HuH-7 (cell line): ENCODE data around the gene MYH16.
"Not testable (repeated sequence)": the region's sequence is repeated elsewhere in the genome, so short reads cannot be mapped to it uniquely, and the experiment has no call there.

Experiments
- DNase-seq: peaks from one replicate; pipeline ENCODE4 v3.0.0; 2011; ENCODE audit warnings: low spot score

The MYH16 gene

DNA sequence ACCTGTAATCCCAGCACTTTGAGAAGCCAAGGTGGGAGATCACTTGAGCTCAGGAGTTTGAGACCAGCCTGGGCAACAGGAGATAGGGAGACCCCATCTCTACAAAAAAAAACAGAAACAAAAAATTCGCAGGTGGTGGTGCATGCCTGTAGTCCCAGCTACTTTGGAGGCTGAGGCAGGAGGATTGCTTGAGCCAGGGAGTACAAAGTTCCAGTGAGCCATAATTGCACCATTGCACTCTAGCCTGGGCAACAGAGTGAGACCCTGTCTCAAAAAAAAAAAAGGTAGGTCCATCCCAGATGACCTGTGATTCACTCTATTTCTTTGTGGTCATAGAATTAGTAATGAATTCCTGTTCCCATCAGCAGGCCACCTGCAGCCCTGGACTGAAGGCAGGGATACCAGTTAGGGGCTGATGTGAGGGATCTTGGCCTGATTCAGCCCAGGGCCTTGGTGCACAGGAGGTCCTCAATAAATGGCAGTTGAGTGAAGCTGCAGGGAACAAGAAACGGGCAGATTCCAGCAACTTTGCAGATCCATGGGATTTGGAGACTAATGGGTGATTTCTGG, at the start of gene MYH16:
Gene MYH16, plus strand, starts transcription at position 364 of the 570 bp plus-strand sequence.
- DNase-seq, result no peak

DNA sequence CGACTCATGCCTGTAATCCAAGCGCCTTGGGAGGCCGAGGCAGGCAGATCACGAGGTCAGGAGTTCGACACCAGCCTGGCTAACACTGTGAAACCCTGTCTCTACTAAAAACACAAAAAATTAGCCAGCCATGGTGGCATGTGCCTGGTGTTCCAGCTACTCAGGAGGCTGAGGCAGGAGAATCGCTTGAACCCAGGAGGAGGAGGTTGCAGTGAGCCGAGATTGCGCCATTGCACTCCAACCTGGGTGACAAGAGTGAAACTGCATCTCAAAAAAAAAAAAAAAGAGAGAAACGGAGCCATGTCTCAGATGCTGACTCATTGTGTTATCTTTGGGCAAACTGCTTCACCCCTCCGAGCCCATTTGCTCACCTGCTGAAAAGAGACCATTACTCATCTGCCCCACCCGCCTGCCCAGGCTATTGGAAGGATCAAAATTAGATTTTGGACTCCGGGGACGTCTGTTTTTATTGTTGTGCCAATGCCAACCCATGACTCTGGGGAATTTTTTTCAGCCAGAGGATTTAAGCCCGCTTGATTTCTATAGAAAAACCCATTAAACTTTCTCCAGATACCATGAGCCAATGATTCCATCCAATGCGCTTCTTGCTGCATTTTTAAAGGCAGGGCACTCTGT, 48.3 kb upstream of the MYH16 start:
- DNase-seq, result not testable (repeated sequence)

DNA sequence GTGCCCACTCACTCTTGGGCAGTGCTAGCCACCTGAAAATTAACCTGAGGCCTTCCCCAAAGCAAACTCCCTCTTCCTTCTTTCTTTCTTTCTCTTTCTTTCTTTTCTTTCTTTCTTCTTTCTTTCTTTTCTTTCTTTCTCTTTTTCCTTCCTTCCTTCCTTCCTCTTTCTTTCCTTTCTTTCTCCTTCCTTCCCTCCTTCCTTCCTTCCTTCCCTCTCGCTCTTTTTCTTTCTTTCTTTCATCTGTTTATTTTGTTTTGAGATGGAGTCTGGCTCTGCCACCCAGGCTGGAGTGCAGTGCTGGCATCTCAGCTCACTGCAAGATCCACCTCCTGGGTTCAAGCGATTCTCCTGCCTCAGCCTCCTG, 47.8 kb upstream of the MYH16 start:
- DNase-seq, result no peak

DNA sequence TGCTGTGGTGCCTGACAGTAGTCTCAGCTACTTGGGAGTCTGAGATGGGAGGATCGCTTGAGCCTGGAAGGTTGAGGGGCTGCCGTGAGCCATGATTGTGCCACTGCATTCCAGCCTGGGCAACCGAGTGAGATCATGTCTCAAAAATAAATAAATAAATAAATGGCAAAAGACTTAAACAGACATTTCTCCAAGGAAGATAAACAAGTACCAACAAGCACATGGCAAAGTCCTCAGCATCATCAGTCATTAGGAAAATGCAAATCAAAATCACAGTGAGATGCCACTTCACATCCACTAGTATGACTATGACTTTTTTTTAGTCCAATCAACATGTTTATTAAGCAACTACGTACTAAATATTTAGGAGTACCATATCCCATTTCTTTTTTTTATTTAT, 43.4 kb upstream of the MYH16 start:
- no peak for DNase-seq

DNA sequence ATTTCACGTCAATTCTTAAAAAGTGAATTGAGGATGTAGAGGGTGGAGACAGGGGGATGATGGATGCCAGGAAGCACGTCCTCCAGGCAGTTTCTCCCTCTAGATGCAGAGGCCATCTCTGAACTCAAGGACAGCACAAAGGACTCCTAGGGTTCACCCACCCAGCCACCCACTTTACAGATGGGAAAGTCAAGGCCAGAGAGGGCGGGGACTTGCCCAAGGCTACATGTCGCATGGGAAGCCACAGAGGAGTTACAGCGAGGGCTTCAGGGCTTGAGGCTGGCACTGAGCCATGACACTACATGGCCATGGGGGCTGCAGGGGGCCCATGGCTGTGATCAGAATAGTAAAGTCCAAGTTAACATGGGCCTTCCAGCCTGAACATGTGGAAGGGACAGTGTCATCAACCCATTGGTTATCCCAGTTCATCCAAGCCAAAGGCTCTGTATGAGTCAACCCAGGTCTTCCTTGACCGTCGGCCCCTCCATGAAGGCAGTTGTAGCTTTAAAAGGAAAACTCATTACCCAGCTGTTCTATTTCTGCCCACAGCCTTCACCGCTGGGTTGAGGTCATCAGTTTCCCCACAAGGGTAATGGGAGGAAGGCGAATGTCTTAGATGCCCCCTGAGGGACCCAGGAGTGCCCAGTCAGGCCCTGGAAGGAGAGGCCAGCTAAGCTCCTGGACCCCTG, 40.4 kb upstream of the MYH16 start:
- DNase-seq, result no peak

DNA sequence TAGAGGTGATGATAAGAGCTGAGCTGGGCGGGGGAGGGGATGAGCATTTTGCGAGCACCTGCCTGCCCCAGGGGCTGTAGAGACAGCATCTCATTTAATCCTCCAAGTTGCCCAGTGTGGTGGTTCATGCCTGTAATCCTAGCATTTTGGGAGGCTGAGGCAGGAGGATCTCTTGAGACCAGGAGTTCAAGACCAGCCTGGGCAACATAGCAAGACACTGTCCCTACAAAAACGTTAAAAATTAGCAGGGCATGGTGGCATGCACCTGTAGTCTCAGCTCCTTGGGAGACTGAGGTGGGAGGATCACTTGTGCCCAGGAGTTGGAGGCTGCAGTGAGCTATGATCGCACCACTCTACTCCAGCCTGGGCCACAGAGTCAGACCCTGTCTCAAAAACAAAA, 39.7 kb upstream of the MYH16 start:
- DNase-seq, result not testable (repeated sequence)

DNA sequence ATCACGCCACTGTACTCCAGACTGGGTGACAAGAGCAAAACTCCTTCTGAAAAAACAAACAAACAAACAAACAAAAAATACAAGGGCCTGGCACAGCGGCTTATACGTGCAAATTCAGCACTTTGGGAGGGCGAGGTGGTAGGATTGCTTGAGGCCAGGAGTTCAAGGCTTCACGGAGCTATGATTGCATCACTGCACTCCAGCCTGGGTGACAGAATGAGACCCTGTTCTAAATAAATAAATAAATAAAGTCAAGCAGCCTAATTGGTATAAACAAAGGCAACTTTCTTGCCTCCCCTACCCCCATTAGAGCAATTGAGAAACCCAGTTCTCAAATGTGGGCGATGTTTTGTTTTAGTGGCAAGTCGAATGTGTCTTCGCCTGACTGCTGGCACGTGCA, 38.5 kb upstream of the MYH16 start:
- DNase-seq, result no peak

DNA sequence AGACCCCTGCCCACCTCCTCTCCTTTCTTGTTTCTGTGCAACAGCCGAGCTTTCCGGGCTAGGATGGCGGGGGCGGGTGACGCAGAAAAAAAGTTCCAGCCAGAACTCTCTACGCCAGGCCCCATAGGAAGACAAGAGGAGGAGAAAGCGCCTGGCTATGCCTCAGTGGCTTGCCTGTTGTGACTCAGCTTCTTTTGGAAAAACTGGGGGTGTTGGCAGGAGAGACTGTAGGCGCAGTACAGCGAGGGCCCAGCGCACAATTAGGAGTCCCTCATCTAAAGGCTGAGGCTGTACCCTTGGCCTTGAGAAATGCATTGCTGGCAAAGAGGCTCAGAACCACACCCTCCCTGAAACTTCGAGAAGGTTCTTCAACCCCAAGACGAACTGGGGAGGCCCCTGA, 36.7 kb upstream of the MYH16 start:
- DNase-seq, result no peak

DNA sequence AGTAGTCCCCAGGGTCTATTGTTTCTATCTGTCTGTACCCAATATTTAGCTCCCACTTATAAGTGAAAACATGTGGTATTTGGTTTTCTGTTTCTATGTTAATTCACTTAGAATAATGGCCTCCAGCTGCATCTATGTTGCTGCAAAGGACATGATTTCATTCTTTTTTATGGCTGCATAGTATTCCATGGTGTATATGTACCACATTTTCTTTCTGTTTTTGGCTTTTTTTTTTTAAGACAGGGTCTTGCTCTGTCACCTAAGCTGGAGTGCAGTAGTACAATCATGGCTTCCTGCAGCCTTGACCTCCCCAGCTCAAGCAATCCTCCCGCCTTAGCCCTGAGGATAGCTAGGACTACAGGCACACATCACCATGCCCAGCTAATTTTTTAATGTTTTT, 34.8 kb upstream of the MYH16 start:
- not testable (repeated sequence) for DNase-seq

DNA sequence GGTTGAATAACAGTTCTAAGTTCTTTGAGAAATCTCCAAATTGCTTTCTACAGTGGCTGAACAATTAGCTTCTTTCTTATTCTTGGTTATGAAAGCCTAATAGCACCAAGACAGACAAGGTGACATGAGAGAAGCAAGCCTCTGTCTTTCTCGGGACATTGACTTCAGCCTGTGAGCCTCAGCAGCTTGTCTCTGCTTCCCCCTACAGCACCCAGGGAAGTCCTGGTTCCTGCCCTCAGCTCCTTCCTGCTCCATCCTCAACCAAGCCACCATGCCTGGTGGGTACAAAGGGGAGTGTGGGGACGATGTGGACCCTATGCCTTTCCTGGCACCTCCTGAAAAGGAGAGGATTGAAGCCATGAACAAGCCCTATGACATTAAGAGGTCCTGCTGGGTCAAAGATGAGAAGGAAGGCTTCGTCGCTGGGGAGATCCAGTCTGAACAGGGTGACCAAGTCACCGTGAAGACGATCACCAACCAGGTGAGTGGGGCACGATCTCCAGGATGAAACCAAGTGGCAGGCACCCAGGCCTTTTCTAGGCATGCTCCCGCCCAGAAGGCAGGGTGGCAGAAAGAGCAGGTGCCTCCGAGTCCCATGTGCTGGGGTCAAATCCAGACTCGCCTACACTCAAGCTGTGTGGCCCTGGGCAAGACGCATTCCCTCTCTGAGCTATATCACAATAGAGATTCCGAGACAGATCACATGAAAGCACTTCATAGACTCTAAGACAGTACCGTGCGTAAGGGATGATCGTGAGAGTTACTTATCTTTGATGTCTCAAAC, 33.9 kb upstream of the MYH16 start:
- DNase-seq, result no peak

DNA sequence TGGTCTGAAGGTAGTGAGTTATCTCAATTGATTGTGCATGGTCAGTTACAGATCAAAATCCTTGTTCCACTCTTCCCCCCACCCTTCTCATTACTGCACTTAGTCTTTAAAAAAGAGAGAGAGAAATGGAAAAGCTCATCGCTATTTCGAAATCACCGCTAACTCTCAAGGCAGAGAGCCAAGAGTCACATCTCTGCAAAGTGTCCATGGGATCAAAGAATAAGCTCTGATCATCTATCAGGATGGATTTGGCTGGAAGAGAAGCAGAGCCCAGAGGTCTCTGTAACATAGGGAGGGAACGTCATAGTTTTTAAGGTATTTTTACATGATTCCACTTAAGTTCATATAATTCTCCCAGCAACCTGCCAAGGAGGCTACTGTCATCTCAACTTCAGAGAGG, 30.0 kb upstream of the MYH16 start:
- no peak for DNase-seq

DNA sequence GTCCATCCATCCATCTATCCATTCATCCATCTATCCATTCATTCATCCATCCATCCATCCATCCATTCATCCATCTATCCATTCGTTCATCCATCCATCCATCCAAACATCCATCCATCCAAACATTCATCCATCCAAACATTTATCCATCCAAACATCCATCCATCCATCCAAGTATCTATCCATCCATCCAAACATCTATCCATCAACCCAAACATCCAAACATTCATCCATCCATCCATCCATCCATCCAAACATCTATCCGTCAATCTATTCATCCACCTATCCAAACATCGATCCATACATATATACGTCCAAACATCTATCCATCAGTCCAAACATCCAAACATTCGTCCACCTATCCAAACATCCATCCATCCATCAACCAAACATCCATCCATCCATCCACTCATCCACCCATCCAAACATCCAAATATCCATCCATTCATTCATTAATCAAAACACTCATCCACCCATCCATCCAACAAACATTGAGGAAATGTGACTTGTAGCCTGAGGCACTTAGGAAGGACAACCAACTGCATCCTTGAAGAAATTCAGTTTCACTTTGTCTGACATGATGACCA, 28.8 kb upstream of the MYH16 start:
- DNase-seq, result no peak

DNA sequence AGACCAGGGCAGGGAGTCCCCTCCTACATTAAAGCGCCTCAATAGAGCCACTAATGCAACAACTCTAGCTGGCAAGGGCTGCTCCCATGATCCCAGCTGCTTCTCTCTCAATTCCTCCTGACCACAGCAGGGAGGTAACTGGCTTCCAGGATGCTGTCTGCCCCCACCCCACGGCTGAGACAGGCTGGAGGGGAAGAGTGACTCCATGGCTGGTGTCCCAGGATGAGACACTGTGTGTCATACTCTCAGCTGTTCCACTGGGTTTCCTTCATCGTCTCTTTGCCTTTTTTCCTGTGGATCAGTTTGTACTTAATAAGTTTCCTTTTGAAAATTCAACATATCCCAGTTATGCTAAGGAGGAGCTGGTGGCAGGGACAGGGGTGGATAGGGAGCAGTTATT, 27.7 kb upstream of the MYH16 start:
- DNase-seq, result no peak

DNA sequence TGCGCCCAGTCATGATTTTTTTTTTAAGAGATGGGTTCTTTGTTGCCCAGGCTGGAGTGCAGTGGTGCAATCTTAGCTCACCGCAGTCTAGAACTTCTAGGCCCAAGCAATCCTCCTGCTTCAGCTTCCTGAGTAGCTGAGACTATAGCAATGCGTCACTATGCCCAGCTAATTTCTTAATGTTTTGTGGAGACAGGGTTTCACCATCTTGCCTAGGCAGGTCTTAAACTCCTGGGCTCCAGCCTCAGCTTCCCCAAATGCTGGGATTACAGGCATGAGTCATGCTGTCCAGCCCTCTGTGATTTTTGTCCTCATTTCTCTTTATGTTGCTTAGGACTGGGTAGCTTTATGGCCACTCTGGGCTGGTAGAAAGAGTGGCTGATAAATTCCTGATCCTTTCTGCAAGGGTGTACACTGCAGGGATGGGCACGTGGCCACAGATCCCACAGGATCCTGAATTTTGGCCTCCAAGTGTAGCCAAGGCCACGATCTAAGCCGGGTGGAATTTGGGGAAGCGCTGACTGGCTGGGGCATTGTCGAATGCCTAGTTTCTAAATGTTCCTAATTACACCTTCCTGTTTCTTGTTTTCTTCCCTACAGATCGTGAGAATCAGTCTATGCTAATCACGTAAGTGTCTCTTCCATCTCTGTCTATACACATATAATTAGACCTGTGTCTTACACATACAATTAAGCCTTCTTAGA, 24.1 kb upstream of the MYH16 start:
- DNase-seq, result no peak

DNA sequence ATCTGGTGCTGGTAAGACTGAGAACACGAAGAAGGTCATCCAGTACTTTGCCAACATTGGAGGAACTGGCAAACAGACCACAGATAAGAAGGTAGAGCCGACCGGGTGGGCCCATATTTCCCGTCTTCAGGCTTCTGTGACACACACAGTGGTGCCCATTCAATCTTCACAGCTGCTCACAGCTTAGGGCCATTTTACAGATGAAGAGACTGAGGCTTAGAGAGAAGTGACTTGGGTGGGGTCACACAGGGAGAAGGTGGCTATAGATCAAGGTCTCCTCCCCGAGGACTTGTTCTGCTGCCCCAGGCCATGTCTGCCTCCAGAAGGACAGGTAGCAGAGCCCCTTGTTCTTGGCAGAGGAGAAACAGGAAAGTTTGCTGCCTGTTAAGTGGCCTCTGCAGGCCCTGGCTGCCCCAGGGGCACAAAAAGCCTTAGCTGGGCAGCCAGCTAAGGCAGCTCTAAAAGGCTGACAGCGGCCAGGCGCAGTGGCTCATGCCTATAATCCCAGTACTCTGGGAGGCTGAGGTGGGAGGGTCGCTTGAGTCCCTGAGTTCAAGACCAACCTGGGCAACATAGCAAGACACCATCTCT, 22.6 kb upstream of the MYH16 start:
- DNase-seq, result no peak

DNA sequence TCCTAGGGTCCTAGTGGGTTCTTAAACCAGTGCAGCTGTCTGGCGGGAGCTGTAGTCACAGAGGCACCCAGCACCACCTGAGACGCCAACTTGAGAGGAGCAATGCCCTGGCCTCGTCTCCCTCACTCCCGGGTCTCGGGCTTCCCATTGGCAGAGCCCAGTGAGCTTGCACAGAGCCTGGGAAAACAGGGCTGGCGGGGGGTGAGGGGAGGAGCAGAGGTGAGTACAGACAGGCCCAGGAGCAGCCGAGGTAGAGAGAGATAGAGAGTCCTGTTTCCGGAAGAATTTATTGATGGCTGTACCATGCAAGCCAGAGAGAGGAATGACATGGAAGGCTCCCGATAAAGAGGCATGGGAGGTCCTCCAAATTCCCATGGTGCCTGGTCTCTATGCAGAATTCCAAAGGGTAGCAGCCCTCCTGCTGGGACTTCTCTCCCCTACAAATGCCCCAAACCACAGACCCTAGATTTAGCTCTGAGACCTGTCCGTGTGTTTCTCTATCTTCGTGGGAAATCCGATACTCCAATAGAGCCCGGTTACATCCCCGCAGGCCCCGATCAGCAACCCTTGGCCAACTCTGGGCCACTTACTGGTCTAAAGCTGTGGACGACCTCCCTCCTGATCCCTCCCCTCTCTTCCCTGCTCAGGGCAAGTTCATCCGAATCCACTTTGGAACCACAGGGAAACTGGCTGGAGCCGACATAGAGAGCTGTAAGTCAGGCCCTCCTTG, 20.3 kb upstream of the MYH16 start:
- DNase-seq, result no peak

DNA sequence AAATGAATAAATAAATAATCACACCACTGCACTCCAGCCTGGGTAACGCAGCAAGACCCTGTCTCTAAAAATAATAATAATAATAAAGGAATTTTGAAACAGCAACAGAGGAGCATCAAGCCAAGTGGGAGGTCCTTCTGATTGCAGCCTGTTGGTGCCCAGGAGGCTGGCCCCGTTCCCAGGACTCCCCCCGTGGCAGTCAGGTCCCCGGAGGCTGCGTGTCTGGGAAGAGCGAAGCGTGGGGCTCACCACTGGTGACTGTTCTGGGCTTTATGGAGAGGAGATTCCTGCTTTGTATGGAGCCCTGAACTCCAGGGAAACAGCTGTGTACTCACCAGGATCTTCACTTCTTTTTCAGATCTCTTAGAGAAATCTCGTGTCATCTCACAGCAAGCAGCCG, 19.3 kb upstream of the MYH16 start:
- DNase-seq, result no peak

DNA sequence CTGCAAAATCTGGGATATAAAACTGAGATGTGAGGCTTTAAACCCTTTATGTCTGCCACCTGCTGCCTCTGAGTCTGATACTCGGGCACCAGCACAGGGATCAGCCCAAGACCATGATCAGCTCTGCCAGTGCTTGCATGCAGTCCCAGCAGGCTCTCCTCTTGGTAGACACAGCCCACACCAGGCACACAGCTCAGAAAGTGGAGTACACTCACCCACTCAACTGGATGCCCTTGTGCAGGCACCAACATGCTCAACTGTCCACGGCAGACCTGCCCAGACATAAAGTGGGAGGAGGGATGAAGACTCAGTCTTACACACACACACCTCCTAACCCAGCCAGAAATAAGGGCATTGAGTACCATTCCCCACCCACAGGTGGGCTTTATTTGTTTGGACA, 18.2 kb upstream of the MYH16 start:
- no peak for DNase-seq

DNA sequence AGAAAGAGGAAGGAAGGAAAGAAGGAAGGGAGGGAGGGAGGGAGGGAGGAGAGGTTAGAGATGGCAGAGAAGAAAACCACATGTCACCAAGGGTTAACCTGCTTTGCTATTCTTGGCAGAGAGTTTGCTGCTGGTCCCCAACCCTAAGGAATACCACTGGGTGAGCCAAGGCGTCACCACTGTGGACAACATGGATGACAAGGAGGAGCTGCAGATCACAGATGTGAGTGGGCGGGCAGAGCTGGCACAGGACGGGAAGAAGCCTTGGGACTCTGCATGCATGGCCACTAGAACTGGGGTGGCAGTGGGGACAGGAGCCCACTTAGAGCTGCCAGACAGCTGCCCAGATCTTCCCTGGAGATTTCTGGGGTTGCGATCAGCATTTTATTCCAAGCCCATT, 17.2 kb upstream of the MYH16 start:
- DNase-seq, result no peak

DNA sequence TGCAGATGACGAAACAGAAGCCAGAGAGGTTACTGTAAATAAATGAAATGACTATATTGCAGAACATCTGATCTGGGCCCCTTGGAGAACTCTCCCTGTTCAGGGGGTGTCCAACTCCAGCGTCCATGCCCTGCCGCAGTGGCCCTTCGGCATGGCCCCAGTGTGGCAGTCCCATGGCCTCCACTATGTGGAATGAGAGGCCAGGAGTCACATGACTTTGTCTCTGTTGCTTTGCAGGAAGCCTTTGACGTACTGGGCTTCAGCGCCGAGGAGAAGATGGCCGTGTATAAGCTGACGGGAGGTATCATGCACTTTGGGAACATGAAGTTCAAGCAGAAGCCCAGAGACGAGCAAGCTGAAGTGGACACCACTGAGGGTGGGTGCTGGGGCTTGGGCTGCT, 15.6 kb upstream of the MYH16 start:
- DNase-seq, result no peak

DNA sequence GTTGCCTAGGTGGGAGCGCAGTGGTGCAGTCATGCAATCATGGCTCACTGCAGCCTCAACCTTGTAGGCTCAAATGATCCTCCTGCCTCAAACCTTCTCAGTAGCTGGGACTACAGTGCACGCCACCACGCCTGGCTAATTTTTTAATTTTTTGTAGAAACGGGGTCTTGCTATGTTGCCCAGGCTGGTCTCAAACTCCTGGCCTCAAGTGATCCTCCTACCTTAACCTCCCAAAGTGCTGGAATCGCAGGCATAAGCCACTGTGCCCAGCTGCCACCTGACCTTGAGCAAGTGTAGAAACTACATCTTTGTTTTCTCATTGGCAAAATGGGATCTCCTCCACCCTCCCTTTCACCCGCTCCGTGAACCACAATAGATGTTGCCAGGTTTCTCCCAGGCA, 15.0 kb upstream of the MYH16 start:
- no peak for DNase-seq
